Measurements from ENCODE around the gene HTR7. TPM values are rescaled to one million over a fixed set of nuclear protein-coding genes. Genes with fewer than 3 reads are reported as not detected.

HTR7 gene
- total and polyA plus RNA-seq, 2 of the 8 experiments (the other 6 are each of a cell fraction or from before 2014, with no cell fraction given): 22.9 to 24.6 TPM

DNA sequence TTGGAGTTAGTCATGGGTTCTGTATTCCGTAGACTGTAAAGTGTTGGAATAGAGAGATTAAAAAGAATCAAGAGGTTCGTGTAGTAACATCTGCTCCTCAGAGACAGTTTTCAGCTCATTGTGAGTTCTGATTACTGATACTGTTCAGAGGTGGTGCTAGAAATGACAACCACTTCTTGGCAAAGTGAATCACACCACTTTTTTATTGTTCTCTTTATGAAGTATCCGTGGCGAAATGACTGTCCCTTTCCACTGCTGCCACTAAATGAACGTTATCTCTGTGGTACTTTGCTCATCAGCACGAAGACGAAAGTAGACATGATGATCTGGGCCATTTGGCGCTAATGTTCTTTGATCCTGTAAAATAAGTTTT is 14.8 kb upstream of the HTR7 start (continued):
- TF ChIP-seq GTF2F1 (IDR thresholded peaks at IDR 0.05; ENCODE audit: borderline replicate concordance, low read depth, low read length): no peak
- TF ChIP-seq CREB1 (IDR thresholded peaks at IDR 0.05): no peak
- no peak for TF ChIP-seq POU5F1 (IDR thresholded peaks at IDR 0.05; ENCODE audit: low read depth, low read length)
- no peak for TF ChIP-seq MAFK (IDR thresholded peaks at IDR 0.05; ENCODE audit: low read depth, low read length)
- TF ChIP-seq POLR2A (IDR thresholded peaks at IDR 0.05; ENCODE audit: control extremely low read depth in 1 of 2, low read depth in 2 of 2, low read length in 2 of 2): no peak
- no peak for TF ChIP-seq HDAC6 (IDR thresholded peaks at IDR 0.05; ENCODE audit: low read depth, low read length)
- TF ChIP-seq BRCA1 (IDR thresholded peaks at IDR 0.05; ENCODE audit: low read depth, low read length): no peak
- TF ChIP-seq CHD1 (IDR thresholded peaks at IDR 0.05; ENCODE audit: low read depth, low read length): no peak
- TF ChIP-seq EZH2 (IDR thresholded peaks at IDR 0.05; ENCODE audit: low read depth, low read length, severe bottlenecking): no peak
- TF ChIP-seq CHD2 (IDR thresholded peaks at IDR 0.05; ENCODE audit: low read length): no peak
